ENCODE measurements around the gene ATXN1.

The ATXN1 gene

DNA sequence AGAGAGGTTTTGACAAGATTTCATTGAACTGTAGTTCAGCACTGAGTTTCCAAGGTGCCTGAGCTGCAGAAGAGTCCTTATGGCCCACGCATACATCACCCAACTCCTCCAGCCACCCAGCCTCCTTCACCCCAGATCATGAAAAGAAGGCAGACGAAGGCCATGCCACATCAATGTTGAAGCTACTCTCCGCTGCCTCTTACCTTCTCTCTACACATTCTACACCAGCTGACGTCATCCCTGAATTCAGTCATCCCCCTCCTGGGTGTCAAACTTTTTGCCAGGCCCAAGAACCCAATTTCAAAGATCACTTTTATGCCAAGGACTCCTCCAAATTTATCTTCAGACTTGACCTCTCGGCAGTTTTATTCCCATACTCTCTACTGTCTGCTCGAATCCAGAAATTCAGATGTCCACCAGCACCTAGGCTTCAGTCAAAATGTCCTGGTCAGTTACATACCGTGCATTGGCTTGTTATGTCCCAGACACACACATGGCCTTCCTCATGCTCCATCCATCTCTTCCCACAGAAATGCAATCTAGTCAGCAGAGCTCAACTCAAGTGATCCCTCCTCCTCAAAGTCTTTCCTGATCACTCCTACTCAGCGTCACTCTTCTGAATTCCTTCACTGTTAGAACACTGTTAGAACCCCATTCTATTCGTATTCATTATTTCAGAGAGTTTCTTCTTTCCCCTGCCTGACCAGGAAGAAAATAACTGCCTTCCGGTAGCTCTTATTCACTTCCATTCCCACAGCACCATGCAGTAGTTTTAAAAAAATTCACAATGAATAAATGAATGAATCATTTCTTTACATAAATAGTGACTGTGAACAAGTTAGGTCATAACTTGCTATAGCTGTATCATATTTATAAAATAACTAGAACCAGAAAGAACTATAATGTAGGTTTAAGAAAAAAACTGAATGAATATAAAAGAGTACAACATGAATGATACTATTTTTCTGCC is 11.5 kb downstream of the ATXN1 start:
- in situ Hi-C loops (cut with HindIII; ENCODE audit: low sequenced_read_pairs) = loop anchor here (5.0 kb wide), 1 partner anchor 52 kb away; no protein-coding TSS in a partner anchor

DNA sequence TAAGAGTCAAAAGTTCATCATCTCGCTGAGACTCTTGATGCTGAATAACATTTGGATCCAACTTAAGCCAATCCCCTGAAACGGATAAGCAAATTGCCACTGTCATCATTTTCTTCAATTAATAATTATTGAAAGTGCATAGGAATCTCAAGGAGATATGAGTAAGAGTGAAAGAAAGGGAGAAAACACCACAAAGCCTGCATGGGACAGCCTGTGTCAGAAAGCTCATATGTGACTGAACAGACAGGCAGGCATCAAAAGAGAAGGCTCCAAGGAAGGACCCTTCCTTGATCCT is 13.3 kb downstream of the ATXN1 start:
- in situ Hi-C loops (cut with HindIII; ENCODE audit: low sequenced_read_pairs) = loop anchor here (5.0 kb wide), 1 partner anchor 51 kb away; no protein-coding TSS in a partner anchor

DNA sequence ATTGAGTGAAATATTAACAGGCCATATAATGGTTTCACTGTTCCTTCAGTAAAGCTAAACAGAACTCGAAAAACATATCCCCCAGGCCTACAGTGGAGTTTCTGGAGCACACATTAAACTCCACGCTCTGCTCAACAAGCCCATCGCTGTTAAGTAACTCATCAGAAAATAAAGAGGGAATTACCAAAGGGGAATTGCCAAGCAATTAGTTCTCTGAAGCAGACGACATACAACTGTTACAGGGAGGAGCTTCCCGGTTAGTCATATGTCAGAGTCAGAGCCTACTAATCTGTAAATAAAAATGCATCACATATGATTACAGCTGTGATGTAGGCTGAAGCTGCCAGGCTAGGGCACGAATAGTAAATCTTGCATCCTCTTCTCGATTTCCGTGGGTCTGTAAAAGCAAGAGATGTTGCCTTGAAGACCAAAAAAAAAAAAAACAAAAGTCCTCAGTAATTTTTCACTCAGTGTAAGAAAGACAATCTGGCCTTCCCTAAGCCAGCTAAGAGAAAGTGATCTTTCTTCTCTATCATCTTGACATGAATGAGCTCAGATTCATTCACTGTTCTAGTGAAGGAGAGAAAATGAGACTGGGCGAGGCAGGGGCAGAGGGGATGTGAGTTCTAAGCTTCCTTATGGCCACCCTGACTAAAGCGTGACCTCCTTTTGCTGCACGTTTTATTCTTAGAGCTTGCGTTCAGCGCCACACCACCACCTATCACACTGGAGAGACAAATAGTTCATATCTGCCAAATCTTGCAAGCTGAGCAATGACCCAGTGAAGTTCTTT is 13.8 kb downstream of the ATXN1 start:
- in situ Hi-C loops (cut with HindIII; ENCODE audit: low sequenced_read_pairs) = loop anchor here (5.0 kb wide), 1 partner anchor 50 kb away; no protein-coding TSS in a partner anchor

DNA sequence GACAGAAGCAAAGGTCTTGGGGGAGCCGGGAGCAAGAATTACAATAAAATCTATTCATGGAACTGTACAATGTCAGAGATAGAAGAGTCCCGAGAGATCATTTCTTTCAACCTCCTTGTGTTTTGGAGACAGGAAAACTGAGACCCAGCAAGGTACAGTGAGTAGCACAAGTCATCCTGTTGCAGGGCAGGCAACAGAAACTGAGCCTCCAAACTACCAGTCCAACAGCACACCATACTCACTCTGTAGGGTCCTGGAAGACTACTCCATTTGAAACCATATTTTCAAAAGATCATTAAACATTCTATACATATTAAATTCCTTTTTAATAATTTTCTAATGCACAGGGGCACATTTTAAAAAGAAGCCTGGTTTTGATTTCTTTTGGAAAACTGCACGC is 14.4 kb downstream of the ATXN1 start:
- in situ Hi-C loops (cut with HindIII; ENCODE audit: low sequenced_read_pairs) = loop anchor here (5.0 kb wide), 1 partner anchor 50 kb away; no protein-coding TSS in a partner anchor

DNA sequence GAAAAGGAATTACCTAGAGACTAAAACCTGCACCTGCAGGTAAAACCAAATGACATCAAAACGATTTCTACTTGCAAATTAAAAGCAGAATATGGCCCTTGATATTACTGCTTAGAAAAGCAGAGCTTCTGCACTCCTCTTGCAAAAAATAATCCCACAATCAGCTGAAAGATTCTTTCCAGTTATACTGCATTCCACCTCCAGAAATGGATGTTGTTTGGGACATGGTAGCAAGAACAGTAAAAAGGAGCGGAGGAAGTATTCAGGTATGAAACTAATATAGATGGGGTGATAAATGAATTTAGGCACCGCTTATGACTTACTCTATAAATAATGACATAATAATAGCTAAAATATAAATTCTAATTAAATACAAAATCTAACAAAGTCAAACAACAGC is 14.9 kb downstream of the ATXN1 start:
- in situ Hi-C loops (cut with HindIII; ENCODE audit: low sequenced_read_pairs) = loop anchor here (5.0 kb wide), 1 partner anchor 49 kb away; no protein-coding TSS in a partner anchor

DNA sequence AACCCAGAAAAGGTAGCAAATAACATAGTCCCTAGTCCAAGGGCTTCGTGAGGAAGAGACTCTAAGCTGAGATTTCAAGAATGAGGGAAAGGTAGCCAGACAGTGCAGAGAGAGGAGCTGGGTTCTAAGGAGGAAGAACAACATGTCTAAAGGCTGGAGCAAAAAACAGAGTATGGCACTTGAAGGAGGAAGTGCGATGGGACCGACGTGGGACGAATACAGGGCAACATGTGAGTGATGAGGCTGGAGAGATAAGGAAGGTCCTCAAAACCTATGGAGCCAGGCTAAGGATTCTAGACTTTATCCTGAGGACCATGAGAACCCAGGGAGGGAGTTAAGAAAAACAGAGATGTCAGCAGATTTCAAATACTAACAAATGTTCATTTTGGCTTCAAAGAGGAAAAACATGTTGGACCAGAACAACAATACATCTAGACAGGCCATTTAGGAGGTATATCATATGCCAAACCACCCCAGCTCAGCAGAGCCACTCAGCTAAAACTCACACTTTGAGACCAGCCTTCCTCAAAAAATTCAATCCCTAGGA is 17.5 kb downstream of the ATXN1 start:
- in situ Hi-C loops (cut with HindIII; ENCODE audit: low sequenced_read_pairs) = no loop called here

DNA sequence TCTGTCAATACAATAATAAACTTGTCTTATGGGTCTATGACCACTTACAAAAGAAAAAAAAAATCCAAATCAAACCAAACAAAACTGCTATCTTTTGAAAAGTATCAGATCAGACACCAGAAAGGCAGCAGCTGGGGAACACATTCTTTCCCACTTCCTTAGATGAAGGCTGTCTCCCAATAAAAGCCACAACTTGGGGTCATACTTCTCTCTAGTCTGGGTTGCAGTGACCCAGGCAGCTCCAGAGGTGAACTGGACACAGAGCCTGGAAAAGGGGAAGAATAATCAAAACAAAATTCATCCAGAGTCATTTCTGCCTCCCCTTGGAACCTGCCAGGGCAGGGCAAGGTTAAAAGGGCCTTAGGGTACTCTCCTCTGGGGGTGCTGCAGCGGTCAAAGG is 19.1 kb downstream of the ATXN1 start:
- in situ Hi-C loops (cut with HindIII; ENCODE audit: low sequenced_read_pairs) = no loop called here

DNA sequence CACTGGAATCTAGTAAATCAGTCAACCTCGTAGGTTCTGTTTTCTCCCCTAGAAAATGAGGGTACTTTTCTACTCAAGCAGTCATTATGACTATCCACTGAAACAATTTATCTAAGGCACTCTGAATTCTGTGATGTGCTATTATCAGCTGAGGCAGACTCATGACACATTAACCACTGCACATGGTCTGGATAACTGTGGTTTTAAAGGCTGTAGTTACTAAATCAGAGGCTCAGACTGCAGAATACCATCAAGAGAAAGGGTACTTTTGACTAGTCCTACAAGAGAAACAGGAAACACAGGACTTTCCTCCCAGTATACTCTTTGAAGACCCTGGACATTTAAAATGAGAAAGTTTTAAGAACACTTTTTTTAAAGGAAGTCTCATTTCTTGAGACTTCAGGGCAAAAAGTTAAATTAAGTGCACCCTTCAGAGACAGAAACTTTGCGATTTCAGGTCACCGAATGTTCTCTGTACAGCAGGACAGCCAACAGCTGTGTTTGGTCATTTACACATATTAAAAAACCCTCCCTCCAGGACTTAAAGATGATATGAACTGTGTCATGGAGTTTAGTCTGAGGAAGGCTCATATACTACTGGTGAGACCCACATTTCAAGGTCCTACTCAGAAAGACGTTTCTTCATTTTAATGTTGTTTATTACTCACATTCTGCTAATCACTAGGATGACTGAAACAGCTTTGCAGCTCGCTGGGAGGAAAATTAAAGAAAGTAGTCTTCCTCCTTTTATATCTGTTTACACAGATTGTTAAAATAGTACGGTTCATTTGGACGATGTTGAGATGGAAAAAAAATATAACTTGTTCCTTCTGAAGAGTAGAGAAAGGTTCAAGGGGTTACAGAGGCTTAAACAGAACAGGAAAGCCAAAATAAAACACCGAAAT is 19.9 kb downstream of the ATXN1 start:
- in situ Hi-C loops (cut with HindIII; ENCODE audit: low sequenced_read_pairs) = no loop called here

DNA sequence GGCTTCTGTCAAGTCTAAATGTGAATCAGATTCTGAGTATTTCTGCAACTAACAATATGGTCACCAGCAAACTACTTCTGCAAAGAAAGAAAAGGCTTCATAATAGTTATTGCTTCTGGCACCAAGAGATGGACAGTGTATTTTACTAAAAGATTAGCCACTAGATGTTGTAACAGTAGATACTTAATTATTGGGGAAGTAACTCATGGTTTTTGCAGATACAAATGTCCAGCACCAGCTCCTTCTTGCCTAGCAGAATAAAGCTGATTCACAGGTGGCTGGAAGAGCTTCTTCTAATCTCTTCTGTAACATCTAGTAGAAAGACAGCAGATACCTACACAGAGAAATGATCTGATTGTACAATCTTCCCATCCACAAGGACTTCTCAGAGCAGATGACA is 21.2 kb downstream of the ATXN1 start:
- in situ Hi-C loops (cut with HindIII; ENCODE audit: low sequenced_read_pairs) = no loop called here

DNA sequence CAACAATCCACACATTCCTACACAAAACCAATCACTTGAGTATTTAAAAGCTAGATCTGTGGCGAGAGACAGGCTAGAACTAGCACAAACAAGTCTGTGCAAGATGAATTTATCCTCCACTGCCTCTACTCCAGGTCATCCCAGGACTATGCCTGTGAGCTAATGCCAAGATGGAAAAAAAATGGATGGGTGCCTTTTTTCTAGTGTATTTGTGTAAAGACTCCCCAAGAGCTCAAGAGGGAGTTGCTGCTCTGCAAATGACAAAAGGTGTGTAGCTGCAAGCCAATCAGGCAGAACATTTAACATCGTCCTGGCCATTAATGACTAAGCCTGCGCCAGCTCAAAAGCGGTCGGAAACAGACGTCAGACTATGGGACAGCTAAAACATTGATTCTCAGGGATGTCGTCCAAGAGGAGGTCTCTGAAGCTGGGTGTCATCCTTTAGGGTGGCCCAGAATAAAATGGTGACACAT is 21.9 kb downstream of the ATXN1 start:
- in situ Hi-C loops (cut with HindIII; ENCODE audit: low sequenced_read_pairs) = no loop called here

DNA sequence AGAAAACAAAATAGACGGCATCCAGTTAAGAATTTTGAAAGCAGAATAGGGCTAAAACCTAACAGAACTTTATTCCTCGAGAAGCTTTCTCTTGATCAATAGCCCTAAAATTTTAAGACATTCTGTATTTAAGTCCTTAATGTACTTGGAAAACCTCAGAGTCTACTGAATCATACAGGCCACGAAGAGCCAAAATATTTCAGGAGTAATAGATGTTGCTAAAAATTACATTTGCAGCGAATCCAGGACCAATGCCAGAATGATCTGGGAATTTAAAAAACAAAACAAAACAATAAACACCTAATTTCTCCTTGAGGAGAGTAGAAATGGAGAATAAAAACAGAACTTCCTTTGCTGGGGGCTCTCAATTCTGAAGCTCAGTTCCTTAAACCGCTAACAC is 23.3 kb downstream of the ATXN1 start:
- in situ Hi-C loops (cut with HindIII; ENCODE audit: low sequenced_read_pairs) = no loop called here

DNA sequence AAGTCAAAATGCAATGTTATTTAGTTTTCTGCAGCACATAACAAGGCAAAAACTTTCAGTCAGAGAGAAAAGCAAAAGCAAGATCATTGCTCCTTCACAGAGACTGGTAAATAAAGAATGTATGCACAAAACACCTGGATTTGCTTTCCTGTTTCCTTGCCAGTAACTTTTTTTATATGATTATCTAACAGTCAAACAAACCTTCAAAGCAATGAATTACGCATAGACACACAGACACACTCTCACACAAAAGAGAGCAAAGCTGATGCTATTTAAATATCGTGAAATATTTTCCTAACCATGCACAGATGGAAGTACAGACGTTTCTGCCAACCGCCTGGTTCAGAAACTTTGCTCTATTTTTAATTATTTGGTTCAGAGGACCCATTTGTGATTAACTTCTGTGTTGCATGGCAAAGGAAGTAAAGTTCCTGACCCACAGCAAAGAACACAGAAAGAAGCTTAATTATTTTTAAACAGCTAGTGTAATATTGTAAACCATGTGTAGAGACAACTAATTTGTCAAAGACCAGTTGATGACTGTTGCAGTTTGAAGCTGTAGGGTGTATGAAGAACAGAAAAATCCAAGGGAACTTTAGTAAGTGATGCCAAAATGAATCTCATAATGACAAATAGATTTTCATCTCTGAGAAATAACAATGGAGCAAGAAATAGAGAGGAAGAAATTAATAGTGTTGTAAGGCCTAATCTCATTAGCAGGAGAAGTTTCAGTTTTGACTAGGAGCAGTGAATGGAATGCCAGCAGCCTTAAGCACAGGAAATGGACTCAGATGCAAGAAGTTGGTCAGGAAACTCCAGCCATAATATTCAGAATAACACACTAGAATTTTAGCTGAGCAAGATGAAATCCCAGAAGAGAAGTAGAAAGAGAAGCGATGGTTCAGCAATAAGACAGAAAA is 24.1 kb downstream of the ATXN1 start:
- in situ Hi-C loops (cut with HindIII; ENCODE audit: low sequenced_read_pairs) = no loop called here

DNA sequence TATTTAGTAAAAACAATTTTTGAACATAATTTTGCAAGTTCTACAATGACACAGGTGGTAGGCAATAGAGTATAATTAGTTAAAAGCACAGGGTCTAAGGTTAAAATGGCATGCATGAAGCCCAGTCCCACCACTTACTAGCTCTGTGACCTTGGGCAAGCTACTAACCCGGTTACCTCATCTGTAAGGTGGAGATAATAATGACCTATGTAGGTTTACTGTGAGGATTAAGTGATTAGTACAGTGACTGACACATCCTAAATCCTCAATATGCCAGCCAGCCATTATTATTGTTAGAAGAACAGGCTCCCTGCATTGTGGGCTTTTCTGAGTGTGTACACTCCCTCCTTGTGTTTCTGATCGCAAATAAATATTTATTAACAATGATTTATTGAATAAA is 26.2 kb downstream of the ATXN1 start:
- in situ Hi-C loops (cut with HindIII; ENCODE audit: low sequenced_read_pairs) = no loop called here

DNA sequence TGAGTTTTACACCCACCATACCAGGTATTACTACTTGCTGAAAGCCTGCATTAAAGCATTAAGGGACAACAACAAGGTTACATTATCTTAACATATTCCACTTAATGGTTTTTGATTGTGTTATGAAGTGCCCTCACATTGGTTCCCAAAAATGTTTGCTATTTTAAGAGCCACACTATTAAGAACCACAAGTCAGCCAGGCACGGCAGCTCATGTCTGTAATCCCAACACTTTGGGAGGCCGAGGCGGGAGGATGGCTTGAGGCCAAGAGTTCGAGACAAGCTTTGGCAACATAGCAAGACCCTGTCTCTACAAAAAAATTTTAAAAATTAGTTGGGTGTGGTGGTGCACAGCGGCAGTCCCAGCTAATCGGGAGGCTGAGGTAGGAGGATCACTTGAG is 28.2 kb downstream of the ATXN1 start:
- in situ Hi-C loops (cut with HindIII; ENCODE audit: low sequenced_read_pairs) = no loop called here

DNA sequence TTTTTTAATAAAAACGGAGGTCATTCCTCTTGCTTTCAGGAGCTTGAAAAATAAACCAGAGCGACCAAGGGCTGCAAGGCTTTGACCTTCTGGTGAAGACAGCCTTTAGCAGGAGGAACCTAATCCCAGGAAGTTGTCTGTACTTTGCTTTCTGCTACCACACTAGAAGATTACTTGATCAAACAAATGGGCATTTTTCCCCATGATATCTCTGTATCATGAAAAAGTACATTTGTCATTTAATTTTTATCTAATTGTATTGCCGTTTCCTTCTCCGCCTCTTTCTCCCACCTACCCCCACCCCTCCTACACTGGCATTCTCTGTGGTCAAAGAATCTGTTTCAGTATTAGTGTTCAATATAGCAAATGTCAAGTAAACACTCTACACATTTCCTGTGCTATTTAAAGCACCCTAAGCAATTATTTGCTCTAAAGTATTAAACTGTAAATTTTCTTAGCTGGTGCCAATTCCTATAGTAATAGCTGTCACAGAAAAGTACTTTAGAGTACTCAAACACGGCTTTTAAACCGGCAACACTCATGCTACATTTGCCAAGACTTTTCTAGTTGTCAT is 29.7 kb downstream of the ATXN1 start:
- in situ Hi-C loops (cut with HindIII; ENCODE audit: low sequenced_read_pairs) = no loop called here

DNA sequence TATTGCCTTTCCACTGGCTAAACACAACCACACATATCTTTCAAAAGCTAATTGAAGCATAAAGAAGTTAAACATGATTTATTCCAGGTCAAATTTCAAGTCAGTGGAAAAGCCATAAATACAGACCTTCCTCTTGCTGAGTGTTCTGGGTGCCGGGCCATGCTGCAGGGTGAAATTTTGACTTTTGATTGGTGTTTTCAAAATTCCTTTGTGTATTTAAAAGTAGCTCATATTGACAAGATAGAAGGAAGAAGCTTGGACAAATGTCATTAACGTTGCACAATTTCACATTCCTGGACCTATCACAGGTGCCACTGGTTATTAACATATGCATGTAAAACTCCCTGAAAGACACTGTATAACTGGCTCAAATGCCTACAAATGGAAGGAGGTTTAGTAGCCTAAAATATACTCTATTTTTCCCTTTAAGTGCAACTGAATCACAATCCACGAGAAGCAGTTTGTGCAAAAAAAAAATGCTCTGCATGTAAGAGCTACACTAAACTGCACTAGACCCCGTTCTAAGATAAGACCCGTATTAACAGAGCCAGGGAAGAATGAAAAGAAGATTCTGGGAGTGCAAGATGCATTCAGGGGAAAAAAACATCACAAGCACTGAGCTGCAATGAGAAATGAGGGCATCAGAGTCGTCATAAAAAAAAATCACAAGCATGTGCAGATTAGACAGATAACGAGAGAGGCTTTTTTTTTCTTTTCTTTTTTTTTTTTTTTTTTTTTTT is 30.4 kb downstream of the ATXN1 start:
- in situ Hi-C loops (cut with HindIII; ENCODE audit: low sequenced_read_pairs) = no loop called here

DNA sequence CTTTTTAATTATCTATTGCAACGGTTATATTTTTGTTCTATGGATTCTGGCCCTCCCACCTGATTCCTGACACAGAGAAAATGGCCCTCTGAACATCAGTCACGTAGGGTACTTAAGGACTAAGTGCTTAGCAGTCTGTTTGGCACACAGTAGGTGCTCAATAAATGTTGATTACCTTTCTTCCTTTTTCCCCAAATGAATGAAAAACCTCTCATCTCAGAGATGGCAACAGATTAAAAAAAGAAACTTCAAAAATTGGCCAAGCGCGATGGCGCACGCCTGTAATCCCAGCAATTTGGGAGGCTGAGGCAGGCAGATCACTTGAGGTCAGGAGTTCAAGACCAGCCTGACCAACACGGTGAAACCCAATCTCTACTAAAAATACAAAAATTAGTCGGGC is 31.5 kb downstream of the ATXN1 start:
- in situ Hi-C loops (cut with HindIII; ENCODE audit: low sequenced_read_pairs) = no loop called here

DNA sequence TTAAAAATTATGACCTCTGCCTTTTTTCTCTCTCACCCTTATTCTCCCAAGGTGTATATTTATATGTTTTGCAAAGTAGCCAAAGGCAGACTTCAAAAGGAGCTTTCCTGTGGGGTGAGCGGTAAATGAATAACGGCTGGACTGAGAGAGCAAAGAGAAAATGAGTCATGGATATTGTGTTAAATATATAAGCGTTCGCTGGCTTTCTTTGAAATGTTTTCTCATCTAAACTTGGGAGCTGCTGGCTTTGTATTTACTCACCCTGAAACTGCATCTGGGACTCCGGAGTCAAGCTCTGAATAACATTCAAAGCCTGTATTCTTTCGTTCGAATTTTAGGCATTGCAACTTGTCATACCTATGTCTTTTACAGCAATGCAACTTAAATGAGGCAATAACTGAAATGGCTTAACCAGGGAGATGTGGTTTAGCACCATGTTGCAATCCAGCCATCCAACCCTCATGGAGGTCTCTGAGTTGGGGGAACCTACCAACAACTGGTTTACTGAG is 32.0 kb downstream of the ATXN1 start:
- in situ Hi-C loops (cut with HindIII; ENCODE audit: low sequenced_read_pairs) = no loop called here
